ENCODE measurements around the gene SEPTIN3.

DNA sequence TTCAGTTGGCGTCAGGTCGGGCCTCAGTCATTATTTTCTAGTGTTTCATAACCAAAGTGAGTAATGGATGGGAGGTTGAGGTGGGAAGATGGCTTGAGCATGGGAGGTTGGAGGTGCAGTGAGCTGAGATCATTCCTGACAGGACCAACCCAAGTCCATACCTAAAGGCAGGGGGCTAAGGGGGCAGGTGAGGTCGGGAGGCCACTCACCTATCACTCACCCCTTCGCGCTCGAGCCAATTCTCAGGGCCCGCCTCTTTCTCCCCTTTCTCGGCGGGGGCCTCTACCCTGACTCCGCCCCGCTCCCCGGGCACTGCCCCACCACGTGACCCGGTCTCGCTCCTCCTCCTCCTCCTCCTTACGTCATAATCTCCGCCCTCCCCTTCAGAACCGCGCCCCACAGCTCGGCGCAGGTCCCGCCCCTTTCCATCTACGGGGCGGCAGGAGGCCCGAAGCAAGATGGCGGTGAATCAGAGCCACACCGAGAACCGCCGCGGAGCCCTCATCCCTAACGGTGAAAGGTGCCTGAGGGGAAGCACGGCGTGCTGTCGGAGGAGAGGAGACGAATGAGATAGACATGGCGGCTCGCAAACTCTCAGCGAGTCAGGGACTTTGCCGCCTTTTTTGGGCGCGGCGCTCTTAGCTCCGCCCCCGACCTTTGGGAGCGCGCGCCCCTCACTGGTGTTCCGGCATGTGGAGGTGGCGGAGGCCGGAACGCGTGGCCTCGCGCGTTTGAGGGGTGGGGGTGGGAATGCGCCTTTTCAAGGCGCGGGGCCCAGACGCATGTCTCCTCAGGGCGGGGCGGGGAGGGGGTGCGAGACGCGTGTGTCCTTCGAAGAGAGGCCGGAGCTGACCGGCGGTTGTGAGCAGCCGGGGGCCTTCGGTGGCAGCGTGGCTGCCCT, 29.4 kb downstream of the SEPTIN3 start, which contains the start of gene WBP2NL:
- TF ChIP-seq CTCF (IDR thresholded peaks at IDR 0.05; ENCODE audit: poor library complexity) (no peak), EZH2 (IDR thresholded peaks at IDR 0.05; ENCODE audit: borderline replicate concordance) (no peak), EZH2phosphoT487 (IDR thresholded peaks at IDR 0.05; ENCODE audit: low read depth, severe bottlenecking, unreplicated experiment) (no peak)
